GM18526 (cell line): ENCODE data around the gene RAB30.
A peak's percentile ranks its signal among the peaks of the same experiment; 100 is the strongest.

Experiments
- POLR2A ChIP-seq: IDR thresholded peaks from 3 replicates; pipeline ENCODE4 v1.6.1; 2011; ENCODE audit not compliant: insufficient read length; ENCODE audit errors: extremely low read depth

Gene RAB30

GRCh38 chr11:83079820-83080219 is 8.1 kb upstream of the RAB30 start:
- no peak for TF ChIP-seq POLR2A

GRCh38 chr11:83078269-83078668 is 6.6 kb upstream of the RAB30 start:
- TF ChIP-seq POLR2A: no peak

DNA sequence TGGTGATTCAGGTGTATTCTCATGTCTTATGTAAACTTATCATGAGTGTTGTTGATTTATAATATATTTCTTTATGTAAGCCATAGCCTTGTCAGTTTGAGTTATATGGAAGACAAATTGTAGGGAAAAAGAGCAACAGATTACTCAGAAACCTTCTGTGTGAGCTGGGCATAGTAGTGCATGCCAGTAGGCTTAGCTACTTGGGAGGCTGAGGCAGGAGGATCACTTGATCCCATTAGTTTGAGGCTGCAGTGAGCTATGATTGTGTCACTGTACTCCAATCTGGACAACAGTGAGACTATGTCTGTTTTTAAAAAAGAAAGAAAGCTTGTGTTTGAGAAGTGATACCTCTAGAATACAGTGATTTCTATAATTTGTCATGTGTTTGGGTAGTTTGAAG is 2.2 kb upstream of the RAB30 start:
- no peak for TF ChIP-seq POLR2A

GRCh38 chr11:83073258-83073657 is 1.6 kb upstream of the RAB30 start:
- no peak for TF ChIP-seq POLR2A

DNA sequence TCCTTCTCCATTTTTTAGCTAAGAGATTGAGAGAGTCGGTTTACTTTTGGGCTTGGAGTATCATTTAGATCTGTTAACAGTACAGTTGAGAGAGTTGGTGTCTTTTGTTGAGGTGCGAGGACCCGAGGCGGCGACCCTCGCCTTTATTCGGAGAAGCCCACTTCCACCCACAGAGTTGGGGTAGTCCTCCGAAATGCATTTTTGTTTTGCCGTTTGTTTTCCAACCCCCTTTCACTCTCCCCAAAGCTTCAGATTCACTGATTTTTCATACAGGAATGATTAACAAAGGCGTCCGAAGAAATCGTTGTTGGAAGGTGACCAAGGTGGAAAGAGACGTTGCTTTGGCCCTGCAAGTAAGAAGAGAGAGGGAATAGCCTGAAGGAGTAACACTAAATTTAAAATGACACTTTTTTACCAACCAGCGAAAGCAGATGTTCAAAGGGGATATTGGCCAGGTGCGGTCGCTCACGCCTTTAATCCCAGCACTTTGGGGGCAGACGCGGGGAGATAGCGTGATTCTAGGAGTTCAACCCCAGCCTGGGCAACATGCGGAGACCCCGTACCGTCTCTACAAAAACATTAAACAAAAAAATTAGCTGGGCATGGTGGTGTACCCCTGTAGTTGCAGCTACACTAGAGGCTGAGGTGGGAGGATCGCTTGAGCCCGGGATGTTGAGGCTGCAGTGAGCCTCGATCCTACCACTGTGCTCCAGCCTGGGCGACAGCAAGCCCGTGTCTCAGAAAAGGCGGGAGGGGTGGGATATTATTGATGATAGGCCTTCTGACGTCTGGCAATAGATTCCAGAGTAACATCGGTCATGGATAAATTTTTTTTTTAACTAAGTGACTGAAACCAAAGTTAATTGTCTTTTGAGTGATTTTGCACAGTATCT is 899 bp upstream of the RAB30 start:
- no peak for TF ChIP-seq POLR2A

DNA sequence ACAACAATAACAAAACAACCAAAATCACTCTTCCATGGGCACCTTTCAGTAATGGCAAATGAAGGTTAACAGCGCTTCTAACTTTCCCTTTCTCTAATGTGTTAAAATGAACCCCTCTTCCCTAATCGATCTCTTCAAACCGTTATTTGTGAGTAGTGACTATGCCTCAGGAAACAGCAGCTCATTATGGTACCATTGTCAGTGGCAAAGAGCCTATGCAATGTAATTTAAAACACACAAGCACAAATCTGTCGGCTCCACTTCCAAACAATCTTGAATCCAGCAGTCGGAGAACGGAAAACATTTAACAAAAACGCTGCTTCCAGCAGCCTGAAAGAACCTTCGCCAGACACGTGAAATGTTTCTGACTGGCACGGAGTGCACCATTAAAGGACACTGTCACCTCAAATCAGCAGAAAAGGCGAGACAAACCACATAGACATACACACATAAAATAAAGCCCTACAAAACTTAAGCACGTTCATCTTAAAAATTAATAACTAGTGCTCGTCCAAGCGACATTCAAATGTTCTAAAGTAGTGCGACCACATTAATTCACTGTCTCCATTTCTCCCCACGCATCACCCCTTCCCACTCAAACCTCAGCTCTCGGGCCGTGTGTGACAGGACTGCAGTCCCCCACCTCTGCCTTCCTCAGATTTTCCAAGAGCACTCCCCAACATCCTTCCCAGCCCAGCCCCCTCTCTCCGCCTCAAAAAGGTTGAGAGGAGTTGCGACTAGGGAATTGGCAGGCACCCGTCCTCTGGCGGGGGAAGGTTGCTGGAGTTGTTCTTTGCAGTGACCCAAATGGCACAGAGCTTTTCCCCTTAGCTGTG is 748 bp downstream of the RAB30 start:
- no peak for TF ChIP-seq POLR2A

GRCh38 chr11:83070044-83070701 is 1.5 kb downstream of the RAB30 start:
- TF ChIP-seq POLR2A: no peak

DNA sequence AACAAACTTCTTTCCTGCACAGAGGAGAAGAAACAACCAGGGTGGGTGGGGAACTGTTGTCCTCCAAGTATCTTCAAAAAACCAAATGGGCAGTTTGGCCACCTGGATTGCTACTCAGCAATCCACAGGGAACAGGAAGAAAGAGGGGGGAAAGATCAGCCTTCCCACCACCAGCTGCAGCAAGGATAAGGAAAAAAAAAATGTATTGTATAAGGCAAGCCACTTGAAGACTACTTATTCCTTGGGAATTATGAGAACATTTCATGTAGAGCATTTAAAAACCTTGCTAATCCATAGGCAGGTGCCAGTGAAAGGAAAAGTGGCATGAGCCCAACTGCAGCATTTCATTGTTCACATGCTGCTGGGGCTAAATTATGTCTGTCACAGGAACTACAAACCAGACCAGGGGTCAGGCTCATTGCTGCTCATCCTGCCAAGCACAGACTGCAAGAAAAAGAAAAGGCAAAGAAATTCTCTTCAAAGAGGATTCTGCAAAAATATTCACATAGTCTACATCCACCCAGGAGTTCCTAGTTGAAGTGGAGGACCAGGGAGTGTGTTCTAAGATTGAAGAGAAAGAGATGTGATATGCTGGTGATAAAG is 2.2 kb downstream of the RAB30 start:
- TF ChIP-seq POLR2A: no peak

DNA sequence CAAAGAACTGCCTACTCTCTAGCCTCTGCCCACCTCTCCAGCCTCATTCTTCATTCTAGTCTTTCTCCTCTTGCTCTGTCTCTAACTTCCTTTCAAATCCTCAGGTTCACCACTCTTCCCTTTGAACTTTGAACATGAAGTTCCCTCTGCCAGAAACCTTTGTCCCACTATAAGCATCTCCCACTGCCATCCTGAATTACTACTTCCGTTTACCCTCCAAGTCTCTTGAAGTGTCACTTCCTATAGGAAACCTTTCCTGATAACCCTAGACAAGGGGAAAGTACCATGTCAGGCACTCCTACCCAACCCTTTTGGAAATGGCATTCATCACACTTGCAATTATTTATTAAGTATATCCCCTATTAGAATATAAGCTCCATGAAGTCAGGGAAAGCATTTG is 3.1 kb downstream of the RAB30 start:
- TF ChIP-seq POLR2A: no peak

DNA sequence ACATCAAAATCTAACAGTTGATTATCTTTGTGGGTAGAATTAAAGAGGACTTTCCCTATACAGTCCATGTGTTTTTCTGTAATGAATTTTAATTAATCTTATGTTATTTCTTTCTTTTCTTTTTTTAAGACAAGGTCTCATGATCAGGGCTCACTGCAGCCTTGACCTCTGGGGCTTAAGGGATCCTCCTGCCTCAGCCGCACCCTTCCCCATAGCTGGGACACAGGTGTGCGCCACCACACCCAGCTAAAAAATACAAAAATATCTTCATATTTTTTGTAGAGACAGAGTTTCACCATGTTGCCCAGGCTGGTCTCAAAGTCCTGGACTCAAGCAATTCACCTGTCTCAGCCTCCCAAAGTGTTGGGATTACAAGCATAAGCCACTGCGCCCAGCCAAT is 7.7 kb downstream of the RAB30 start:
- TF ChIP-seq POLR2A: no peak

DNA sequence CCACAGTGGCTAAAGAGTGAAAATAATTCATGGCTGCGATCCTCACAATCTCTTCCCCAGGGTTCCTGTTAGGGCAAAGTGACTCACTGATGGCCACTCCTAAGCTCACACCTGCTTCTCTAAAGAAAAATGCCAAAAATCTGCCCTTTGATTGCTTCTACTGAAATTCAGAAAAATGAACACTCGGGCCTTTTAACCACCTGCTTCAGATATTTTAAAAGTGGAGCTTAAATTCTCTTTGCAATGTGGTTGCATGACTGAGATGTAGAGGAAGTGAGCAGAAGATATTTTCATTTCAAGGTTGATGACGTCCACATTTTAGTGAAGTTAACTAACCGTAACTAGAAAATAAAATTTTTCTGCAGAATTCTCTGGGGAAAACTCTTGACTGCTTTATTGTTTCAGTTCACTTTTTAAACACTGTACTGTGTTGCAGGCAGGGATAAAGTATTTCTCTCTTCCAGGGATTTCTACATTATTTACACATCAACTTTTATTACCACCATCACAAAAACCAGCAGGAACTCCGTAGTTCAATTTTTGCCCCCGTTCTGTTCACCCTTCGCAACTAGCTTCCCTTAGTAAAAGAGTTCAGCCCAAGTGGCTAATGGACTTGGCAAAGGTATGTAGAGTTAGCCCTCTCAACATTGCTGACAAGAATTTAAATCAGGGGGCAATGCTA is 8.5 kb downstream of the RAB30 start:
- peak; percentile 18 for TF ChIP-seq POLR2A

GRCh38 chr11:83061883-83062282 is 9.8 kb downstream of the RAB30 start:
- no peak for TF ChIP-seq POLR2A

- TF ChIP-seq POLR2A: no peak
These were observed 10.7 kb downstream of the RAB30 start for GRCh38 chr11:83060965-83061364.

DNA sequence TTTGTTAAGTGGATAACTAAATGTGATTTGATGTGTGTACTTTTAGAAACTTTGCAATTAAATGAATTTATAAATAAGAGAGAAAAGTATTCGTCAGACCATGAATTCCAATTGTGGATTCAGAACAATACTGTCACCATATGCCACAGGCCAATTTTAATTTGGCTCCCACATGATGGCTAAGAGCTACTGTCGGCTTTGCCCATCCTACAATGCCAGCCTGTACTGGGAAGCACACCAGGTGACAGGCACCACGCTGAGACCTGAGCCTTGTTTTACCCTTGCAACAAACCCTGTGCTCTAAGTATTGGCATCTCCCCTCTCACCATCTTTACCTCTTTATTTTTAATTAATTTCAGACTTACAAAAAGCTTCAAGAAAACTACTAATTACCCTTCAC is 14.0 kb downstream of the RAB30 start:
- TF ChIP-seq POLR2A: no peak

- no peak for TF ChIP-seq POLR2A
These were observed 15.1 kb downstream of the RAB30 start for GRCh38 chr11:83056611-83057010.
